RKO (cell line): Measurements from ENCODE around the gene DPH6.
"Not testable (repeated sequence)": the region's sequence is repeated elsewhere in the genome, so short reads cannot be mapped to it uniquely, and the experiment has no call there.

Experiments
- DNase-seq: peaks from one replicate; pipeline ENCODE4 v3.0.0-alpha.2; 2016; ENCODE audit warnings: low spot score

The DPH6 gene

GRCh38 chr15:35545824-35546510, at the start of gene DPH6:
TSS of gene DPH6 (minus strand) at chr15:35546165. CDS start at chr15:35546141, 24 bp downstream.
- peak; percentile 86 for DNase-seq

DNA sequence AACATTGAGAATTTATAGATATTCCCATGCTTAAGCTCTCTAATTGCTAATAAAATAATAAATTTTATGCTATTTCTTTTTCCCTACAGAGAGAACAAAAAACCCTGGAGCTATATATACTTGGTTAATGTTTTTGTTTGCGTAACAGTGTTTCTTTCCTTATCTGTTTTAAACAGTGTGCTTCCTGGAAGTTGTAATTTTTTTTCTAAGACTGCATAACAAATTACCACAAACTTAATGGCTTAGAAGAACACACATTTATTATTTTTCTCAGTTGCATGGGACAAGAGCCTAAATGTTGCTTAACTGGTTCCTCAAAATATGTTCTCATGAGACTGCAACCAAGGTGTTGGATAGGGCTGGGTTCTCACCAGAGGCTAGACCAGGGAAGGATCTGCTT, 49.7 kb upstream of the DPH6 start:
- DNase-seq: no peak

- DNase-seq: not testable (repeated sequence)
These were observed 46.0 kb upstream of the DPH6 start for GRCh38 chr15:35591987-35592386.

DNA sequence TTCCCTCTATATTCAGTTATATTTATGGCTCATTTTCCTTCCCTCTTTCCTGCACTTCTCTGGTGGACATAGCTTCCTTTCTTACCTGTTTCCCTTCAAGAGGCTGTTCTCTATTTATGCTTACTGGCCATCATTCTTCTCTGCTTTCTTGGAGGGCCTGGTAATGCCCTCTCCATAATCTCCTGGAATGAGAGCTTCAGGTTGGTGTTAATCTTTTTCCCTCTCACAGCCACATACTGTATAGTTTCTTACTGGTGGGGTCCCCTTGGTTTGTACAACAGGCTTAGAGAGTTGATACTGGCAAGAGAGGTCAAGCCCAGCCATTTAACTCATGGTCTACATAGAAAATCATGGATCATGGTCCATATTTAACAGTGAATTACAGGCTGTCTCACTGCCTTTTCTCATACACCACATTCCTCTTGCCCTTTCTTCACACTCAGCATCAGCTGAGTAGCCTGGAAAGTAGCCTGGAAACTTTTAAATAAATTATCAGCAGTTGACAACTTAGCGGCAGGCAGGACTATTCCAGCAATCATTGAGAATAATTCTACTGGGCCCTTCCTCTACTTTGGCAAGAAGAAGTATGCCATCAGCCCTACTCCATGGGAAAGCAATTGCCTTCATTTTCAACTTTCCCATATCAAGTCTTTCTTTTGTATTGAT, 38.0 kb upstream of the DPH6 start:
- no peak for DNase-seq

DNA sequence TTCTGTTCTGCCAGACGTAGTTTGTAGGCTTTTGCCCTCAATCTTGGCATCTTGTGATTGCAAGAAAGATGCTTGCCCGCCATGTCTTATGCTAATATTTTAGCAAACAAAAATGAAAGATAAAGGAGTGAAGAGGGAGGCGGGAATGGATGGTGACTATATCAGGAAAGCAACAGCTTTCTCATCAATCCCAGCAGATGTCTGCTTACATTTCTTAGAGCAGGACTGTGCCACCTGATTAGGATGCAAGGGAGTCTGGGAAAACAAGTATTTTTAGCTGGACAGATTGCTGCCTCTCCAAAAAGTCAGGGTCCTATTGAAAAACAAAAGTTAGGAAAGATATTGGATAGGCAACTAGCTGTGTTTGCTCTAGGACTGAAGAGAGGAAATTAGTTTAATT, 34.6 kb upstream of the DPH6 start:
- no peak for DNase-seq

DNA sequence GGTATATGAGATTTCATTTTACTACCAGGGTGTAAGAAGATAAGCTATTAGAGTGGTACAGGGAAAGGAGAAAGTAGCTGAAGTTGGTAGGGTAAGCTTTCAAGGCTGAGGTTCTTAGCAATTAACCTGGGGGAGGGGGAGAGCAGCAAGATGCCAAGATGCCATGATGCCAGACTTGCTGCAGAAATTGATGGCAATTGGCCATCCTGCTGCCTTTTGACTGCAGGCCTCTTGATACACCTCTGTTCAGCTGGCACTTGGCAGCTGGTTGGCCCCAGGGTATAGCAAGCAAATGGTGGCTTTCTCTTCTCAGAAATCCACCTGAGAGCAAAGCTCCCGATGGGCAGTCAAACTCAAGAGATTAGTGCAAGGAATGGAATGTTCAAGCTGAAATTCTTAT, 21.4 kb upstream of the DPH6 start:
- DNase-seq: no peak

DNA sequence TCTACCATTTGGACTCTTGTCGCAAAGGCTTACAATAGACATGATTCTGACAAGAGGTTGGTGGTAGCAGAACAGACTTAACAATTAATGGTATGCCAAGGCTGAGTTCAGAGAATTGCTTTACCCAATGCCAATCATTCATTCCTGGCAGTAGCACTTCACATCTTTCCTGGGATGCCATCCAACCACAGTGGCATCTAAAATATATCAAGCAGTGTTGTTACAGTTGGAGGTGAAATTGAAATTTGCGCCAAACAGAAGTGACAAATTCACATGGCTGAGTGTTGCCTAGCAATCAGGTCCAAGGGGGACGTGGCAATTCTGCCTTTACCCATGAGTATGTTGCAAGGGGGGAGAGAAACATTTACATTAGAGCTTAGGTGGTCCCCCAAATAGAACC, 21.0 kb upstream of the DPH6 start:
- DNase-seq: no peak

DNA sequence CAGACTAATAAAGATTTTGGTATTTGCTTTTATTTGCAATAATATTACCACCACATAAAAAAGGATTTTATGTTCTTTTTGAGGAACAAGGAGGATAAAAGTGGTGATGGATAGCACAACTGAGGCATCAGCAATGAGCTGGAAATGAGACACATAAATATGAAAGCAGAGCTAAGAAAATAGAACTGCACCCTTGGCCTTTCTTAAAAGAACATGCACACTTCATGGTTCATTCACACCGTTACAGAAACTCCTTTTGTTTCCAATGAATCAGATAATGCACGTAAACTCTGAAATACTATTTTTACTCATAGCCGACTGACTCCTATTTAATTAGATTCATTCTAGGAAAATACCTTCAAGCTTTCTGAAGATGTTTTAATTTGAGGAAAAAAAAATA, 19.9 kb upstream of the DPH6 start:
- DNase-seq: no peak

DNA sequence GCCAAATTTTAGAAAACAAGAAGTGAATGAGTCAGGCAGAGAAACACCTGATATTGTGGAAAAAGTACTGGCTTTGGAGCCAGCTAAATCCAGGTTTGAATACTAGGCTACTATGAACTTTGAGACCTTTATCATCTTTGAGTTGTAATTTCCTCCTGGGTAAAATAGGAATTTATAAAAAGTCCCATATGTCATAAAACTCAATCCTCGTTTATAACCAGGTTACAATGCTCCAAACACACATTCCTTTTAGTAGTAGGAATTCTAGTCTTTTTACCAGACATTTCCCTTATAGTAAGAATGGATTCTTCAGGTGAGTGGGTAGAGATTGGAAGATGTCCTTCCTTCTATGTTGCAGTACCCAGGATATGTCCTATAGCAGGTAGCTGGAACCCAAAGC, 16.7 kb upstream of the DPH6 start:
- DNase-seq: no peak

- no peak for DNase-seq
These were observed 15.3 kb upstream of the DPH6 start for GRCh38 chr15:35561308-35561707.

DNA sequence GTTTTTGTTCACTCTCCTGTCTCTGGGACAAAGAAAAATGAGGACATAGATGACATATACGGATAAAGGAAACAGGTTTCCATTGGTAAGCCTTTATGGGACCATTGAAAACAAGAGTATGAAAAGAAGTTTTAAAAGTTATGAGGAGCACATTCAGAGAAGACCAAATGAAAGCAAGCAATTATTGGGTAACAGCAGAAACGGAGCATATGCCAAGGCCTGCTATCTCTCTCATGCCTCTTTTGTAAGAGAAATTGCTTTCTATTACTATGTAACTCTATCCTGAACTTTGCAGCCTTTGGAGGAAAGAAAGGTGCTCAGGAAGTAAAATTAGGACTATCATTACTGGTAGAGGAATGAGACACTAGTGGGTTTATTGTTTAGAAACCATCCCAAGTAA, 14.9 kb upstream of the DPH6 start:
- DNase-seq: no peak

GRCh38 chr15:35560258-35560657, 14.3 kb upstream of the DPH6 start:
- no peak for DNase-seq

DNA sequence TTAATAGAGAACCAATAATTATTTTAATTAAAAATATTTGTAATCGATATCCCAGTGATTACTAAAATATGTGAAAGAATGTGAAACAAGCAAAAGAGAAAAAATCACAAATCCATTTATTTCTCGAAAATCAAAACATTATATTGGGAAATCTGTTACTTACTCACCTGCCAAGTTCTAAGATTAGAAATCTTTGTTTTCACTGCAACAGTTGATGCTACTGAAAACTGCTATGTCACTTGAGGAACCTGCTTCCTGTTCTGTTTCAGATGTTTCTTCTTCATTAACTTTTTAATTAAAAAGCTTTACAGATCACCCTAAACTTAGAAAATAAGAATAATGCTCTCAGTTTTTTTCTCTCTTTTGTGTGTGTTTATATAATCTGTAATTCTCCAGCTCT, 13.7 kb upstream of the DPH6 start:
- no peak for DNase-seq

DNA sequence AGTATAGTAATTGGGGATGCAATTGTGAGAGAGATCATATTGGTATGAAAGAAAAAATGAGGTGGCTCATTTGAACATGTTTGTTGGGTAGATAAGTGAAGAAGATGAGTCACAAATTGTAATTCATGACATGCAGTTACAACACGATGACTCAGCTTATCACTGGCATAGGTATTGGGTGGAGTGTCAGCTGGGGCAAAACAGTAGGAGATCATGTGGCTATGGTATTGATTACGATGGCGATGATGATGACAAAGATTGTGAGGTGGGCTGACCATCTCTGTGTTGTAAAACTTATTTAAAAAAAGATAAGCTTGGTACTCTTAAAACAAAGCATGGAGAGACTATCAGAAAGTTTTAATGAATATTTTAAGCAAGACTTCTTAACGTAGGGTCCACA, 11.6 kb upstream of the DPH6 start:
- DNase-seq: peak; percentile 84

- no peak for DNase-seq
These were observed 11.0 kb upstream of the DPH6 start for GRCh38 chr15:35557012-35557411.

GRCh38 chr15:35555244-35555643, 9.3 kb upstream of the DPH6 start:
- no peak for DNase-seq

- no peak for DNase-seq
These were observed 5.0 kb upstream of the DPH6 start for GRCh38 chr15:35550957-35551356.

- no peak for DNase-seq
These were observed 3.6 kb upstream of the DPH6 start for GRCh38 chr15:35549567-35549966.

- DNase-seq: no peak
These were observed 2.5 kb upstream of the DPH6 start for GRCh38 chr15:35548435-35548834.

DNA sequence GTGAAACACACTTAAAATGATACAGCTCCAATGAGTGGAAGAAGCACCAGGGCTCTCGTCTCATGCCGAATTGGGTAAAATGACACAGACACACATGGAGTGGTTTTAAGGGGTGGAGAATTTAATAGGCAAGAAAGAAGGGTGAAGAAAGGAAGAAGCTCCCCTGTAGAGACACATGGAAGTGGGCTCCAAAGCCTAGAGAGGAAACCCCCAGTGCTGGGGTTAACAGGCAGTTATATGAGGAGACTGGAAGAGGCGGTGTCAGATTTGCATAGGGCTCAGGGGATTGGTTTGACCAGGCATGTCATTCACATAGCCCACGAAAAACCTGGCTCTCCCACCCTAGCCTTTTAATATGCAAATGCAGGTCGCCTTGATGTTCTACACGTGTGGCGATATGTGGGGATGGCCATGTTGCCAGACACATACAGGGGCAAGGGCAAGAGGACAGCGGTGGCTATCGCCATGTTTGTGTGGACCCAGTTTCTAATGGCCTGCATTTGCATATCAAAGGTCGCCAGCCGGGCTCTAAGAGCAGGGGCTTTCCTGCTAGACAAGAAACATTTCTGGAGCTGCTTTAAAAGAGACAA, 1.9 kb upstream of the DPH6 start:
- DNase-seq: no peak

GRCh38 chr15:35546511-35547381, 781 bp upstream of the DPH6 start:
- no peak for DNase-seq

- peak; percentile 70 for DNase-seq
These were observed 595 bp downstream of the DPH6 start for GRCh38 chr15:35545316-35545823.
